ENCODE data around the gene PKNOX2.

Gene PKNOX2

GRCh38 chr11:125379565-125379964 is 215.0 kb downstream of the PKNOX2 start:
- Histone ChIP-seq H2AFZ (ENCODE audit: low read depth, low read length) (no peak overlapping the region), H3K9me3 (ENCODE audit: insufficient read depth, low read length) (no peaks in the 10 kb centered on the region), H3K9ac (ENCODE audit: low read length) (no peak overlapping the region), H3K4me2 (ENCODE audit: low read length) (no peak overlapping the region), H3K27ac (ENCODE audit: low read length) (no peak overlapping the region), H3K27me3 (ENCODE audit: low read depth, low read length) (peaks cover 51% of the 10 kb centered on the region), H3K36me3 (replicated peaks; ENCODE audit: low read depth, low read length) (no peaks in the 10 kb centered on the region), H3K79me2 (ENCODE audit: low read length) (no peaks in the 10 kb centered on the region), H4K20me1 (ENCODE audit: insufficient read depth, low read length) (no peaks in the 10 kb centered on the region), H3K4me1 (ENCODE audit: low read length) (no peaks in the 10 kb centered on the region), H3K4me3 (ENCODE audit: low read length) (no peak overlapping the region)
- TF ChIP-seq CTCF (IDR thresholded peaks at IDR 0.05; ENCODE audit: low read depth, low read length) (no peak), EZH2phosphoT487 (IDR thresholded peaks at IDR 0.05; ENCODE audit: low read depth) (no peak)

- no peaks in the 10 kb centered on the region for H3K9me3 ChIP-seq (ENCODE audit: insufficient read depth, low read length)
- H3K79me2 ChIP-seq (ENCODE audit: low read length), result no peaks in the 10 kb centered on the region
- H3K4me3 ChIP-seq (ENCODE audit: low read length), result no peak overlapping the region
- H3K4me2 ChIP-seq (ENCODE audit: low read length), result no peak overlapping the region
- H4K20me1 ChIP-seq (ENCODE audit: insufficient read depth, low read length), result no peaks in the 10 kb centered on the region
- no peak overlapping the region for H3K9ac ChIP-seq (ENCODE audit: low read length)
- H3K36me3 ChIP-seq (replicated peaks; ENCODE audit: low read depth, low read length), result no peaks in the 10 kb centered on the region
- H3K27me3 ChIP-seq (ENCODE audit: low read depth, low read length), result peaks cover 55% of the 10 kb centered on the region
- no peaks in the 10 kb centered on the region for H3K4me1 ChIP-seq (ENCODE audit: low read length)
- TF ChIP-seq EZH2phosphoT487 (IDR thresholded peaks at IDR 0.05; ENCODE audit: low read depth) (no peak), CTCF (IDR thresholded peaks at IDR 0.05; ENCODE audit: low read depth, low read length) (no peak)
- H3K27ac ChIP-seq (ENCODE audit: low read length), result no peak overlapping the region
- H2AFZ ChIP-seq (ENCODE audit: low read depth, low read length), result no peak overlapping the region
Measured at GRCh38 chr11:125379981-125380380, 215.4 kb downstream of the PKNOX2 start.

- Histone ChIP-seq H3K27me3 (ENCODE audit: low read depth, low read length) (peaks cover 63% of the 10 kb centered on the region), H2AFZ (ENCODE audit: low read depth, low read length) (no peak overlapping the region), H3K9me3 (ENCODE audit: insufficient read depth, low read length) (no peaks in the 10 kb centered on the region), H4K20me1 (ENCODE audit: insufficient read depth, low read length) (no peaks in the 10 kb centered on the region), H3K79me2 (ENCODE audit: low read length) (no peaks in the 10 kb centered on the region), H3K4me3 (ENCODE audit: low read length) (no peak overlapping the region), H3K27ac (ENCODE audit: low read length) (no peak overlapping the region), H3K9ac (ENCODE audit: low read length) (no peak overlapping the region), H3K4me2 (ENCODE audit: low read length) (no peak overlapping the region), H3K36me3 (replicated peaks; ENCODE audit: low read depth, low read length) (no peaks in the 10 kb centered on the region), H3K4me1 (ENCODE audit: low read length) (no peaks in the 10 kb centered on the region)
- no peak for TF ChIP-seq EZH2phosphoT487 (IDR thresholded peaks at IDR 0.05; ENCODE audit: low read depth)
- TF ChIP-seq CTCF (IDR thresholded peaks at IDR 0.05; ENCODE audit: low read depth, low read length), result no peak
Measured at GRCh38 chr11:125380756-125381445, 216.3 kb downstream of the PKNOX2 start.

- Histone ChIP-seq H3K4me3 (ENCODE audit: low read length) (no peak overlapping the region), H3K27ac (ENCODE audit: low read length) (no peak overlapping the region), H4K20me1 (ENCODE audit: insufficient read depth, low read length) (no peaks in the 10 kb centered on the region), H3K4me2 (ENCODE audit: low read length) (no peak overlapping the region), H3K79me2 (ENCODE audit: low read length) (no peaks in the 10 kb centered on the region), H3K36me3 (replicated peaks; ENCODE audit: low read depth, low read length) (no peaks in the 10 kb centered on the region), H3K9me3 (ENCODE audit: insufficient read depth, low read length) (no peaks in the 10 kb centered on the region), H3K9ac (ENCODE audit: low read length) (no peak overlapping the region), H3K4me1 (ENCODE audit: low read length) (no peaks in the 10 kb centered on the region), H2AFZ (ENCODE audit: low read depth, low read length) (no peak overlapping the region), H3K27me3 (ENCODE audit: low read depth, low read length) (peaks cover 61% of the 10 kb centered on the region)
- TF ChIP-seq EZH2phosphoT487 (IDR thresholded peaks at IDR 0.05; ENCODE audit: low read depth) (no peak), CTCF (IDR thresholded peaks at IDR 0.05; ENCODE audit: low read depth, low read length) (no peak)
Measured at GRCh38 chr11:125381499-125382044, 217.0 kb downstream of the PKNOX2 start.
